OCI-LY7 (cell line): ENCODE results near the gene MIF4GD.
"Not testable (repeated sequence)": the region's sequence is repeated elsewhere in the genome, so short reads cannot be mapped to it uniquely, and the experiment has no call there.

ENCODE experiments used
- EZH2phosphoT487 ChIP-seq: fragments of 200-600 bp; sonication (generic); IDR thresholded peaks from 2 replicates; pipeline ENCODE4 v1.6.1; 2018; ENCODE audit warnings: low read depth, borderline replicate concordance, mild to moderate bottlenecking, mixed run types, antibody characterized with exemption, low read length, moderate library complexity, mixed read lengths
- TF ChIP-seq, protein P1 (sequence below): fragments of 200-600 bp; sonication (generic); conservative IDR thresholded peaks from 2 replicates; pipeline ENCODE4 v1.5.1; 2014; ENCODE audit warnings: mild to moderate bottlenecking, antibody characterized with exemption, low read length, moderate library complexity, mixed read lengths

DNA sequence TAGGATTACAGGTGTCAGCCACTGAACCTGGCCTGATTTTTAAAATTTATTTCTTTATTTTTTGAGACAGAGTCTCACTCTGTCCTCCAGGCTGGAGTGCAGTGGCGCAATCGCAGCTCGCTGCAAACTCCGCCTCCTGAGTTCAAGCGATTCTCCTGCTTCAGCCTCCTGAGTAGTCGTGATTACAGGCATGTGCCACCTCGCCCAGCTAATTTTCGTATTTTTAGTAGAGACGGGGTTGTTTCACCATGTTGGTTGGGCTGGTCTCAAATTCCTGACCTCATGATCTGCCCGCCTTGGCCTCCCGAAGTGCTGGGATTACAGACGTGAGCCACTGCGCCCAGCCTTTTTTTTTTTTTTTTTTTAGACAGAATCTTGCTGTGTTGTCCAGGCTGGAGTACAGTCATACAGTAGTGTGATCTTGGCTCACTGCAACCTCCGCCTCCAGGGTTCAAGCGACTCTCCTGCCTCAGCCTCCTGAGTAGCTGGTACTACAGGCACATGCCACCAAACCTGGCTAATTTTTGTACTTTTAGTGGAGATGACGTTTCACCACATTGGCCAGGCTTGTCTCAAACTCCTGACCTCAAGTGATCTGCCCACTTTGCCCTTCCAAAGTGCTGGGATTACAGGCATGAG is 21.9 kb upstream of the MIF4GD start:
- TF ChIP-seq, protein P1, sequence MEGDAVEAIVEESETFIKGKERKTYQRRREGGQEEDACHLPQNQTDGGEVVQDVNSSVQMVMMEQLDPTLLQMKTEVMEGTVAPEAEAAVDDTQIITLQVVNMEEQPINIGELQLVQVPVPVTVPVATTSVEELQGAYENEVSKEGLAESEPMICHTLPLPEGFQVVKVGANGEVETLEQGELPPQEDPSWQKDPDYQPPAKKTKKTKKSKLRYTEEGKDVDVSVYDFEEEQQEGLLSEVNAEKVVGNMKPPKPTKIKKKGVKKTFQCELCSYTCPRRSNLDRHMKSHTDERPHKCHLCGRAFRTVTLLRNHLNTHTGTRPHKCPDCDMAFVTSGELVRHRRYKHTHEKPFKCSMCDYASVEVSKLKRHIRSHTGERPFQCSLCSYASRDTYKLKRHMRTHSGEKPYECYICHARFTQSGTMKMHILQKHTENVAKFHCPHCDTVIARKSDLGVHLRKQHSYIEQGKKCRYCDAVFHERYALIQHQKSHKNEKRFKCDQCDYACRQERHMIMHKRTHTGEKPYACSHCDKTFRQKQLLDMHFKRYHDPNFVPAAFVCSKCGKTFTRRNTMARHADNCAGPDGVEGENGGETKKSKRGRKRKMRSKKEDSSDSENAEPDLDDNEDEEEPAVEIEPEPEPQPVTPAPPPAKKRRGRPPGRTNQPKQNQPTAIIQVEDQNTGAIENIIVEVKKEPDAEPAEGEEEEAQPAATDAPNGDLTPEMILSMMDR = not testable (repeated sequence)
- not testable (repeated sequence) for TF ChIP-seq EZH2phosphoT487
